Loucy (cell line): ENCODE measurements around the gene APOF.

Experiments used
- H2AFZ ChIP-seq: fragments of 200-600 bp; sonication (generic); 2 replicates; pipeline ENCODE4 v1.6.0; 2016; ENCODE audit warnings: antibody characterized with exemption, mild to moderate bottlenecking, low read length, moderate library complexity
- H3F3A ChIP-seq: fragments of 200-600 bp; 2 replicates; pipeline ENCODE4 v1.6.0; 2016; ENCODE audit warnings: antibody characterized with exemption, low read depth, mild to moderate bottlenecking
- H3K27me3 ChIP-seq: fragments of 200-600 bp; sonication (generic); 2 replicates; pipeline ENCODE4 v1.6.1; 2014; ENCODE audit warnings: low read length, mild to moderate bottlenecking; ENCODE audit not compliant: insufficient read depth, poor library complexity, severe bottlenecking
- H3K36me3 ChIP-seq: fragments of 200-600 bp; sonication (generic); 2 replicates; pipeline ENCODE4 v1.6.1; 2016; ENCODE audit warnings: low read length; ENCODE audit not compliant: insufficient read depth
- H3K4me1 ChIP-seq: fragments of 200-600 bp; sonication (generic); 2 replicates; pipeline ENCODE4 v1.5.1; 2014; ENCODE audit warnings: low read length, mild to moderate bottlenecking; ENCODE audit not compliant: insufficient read depth, poor library complexity, severe bottlenecking
- H3K4me2 ChIP-seq: fragments of 200-600 bp; sonication (generic); 2 replicates; pipeline ENCODE4 v1.6.0; 2014; ENCODE audit warnings: antibody characterized with exemption, low read length, low read depth, mild to moderate bottlenecking; ENCODE audit not compliant: poor library complexity, severe bottlenecking
- H3K4me3 ChIP-seq: fragments of 200-600 bp; sonication (generic); 2 replicates; pipeline ENCODE4 v1.5.1; 2014; ENCODE audit warnings: low read length, mild to moderate bottlenecking, mixed read lengths; ENCODE audit not compliant: poor library complexity, severe bottlenecking
- H3K79me2 ChIP-seq: fragments of 200-600 bp; sonication (generic); 2 replicates; pipeline ENCODE4 v1.6.1; 2014; ENCODE audit warnings: low read length; ENCODE audit not compliant: insufficient read depth
- H3K9ac ChIP-seq: fragments of 200-600 bp; sonication (generic); 2 replicates; pipeline ENCODE4 v1.6.0; 2014; ENCODE audit warnings: mild to moderate bottlenecking, low read depth, low read length, moderate library complexity; ENCODE audit not compliant: poor library complexity, severe bottlenecking
- H3K9me2 ChIP-seq: fragments of 200-600 bp; sonication (generic); replicated peaks from 2 replicates; pipeline ENCODE4 v1.6.1; 2016; ENCODE audit warnings: low read depth, low read length, mixed read lengths
- H3K9me3 ChIP-seq: fragments of 200-600 bp; sonication (generic); 2 replicates; pipeline ENCODE4 v1.6.1; 2014; ENCODE audit warnings: mild to moderate bottlenecking, antibody characterized with exemption, low read length, low read depth; ENCODE audit not compliant: insufficient read depth
- H4K20me1 ChIP-seq: fragments of 200-600 bp; sonication (generic); 2 replicates; pipeline ENCODE4 v1.6.0; 2014; ENCODE audit warnings: antibody characterized with exemption, low read length, mild to moderate bottlenecking; ENCODE audit not compliant: insufficient read depth, poor library complexity, severe bottlenecking
- EZH2phosphoT487 ChIP-seq: fragments of 200-600 bp; IDR thresholded peaks from 2 replicates; pipeline ENCODE4 v1.6.1; 2018; ENCODE audit warnings: antibody characterized with exemption, mild to moderate bottlenecking, moderate library complexity, borderline replicate concordance
- TF ChIP-seq, protein P1 (sequence below): fragments of 200-600 bp; sonication (generic); conservative IDR thresholded peaks from 2 replicates; pipeline ENCODE4 v1.5.1; 2014; ENCODE audit warnings: mild to moderate bottlenecking, antibody characterized with exemption, low read length

The APOF gene

DNA sequence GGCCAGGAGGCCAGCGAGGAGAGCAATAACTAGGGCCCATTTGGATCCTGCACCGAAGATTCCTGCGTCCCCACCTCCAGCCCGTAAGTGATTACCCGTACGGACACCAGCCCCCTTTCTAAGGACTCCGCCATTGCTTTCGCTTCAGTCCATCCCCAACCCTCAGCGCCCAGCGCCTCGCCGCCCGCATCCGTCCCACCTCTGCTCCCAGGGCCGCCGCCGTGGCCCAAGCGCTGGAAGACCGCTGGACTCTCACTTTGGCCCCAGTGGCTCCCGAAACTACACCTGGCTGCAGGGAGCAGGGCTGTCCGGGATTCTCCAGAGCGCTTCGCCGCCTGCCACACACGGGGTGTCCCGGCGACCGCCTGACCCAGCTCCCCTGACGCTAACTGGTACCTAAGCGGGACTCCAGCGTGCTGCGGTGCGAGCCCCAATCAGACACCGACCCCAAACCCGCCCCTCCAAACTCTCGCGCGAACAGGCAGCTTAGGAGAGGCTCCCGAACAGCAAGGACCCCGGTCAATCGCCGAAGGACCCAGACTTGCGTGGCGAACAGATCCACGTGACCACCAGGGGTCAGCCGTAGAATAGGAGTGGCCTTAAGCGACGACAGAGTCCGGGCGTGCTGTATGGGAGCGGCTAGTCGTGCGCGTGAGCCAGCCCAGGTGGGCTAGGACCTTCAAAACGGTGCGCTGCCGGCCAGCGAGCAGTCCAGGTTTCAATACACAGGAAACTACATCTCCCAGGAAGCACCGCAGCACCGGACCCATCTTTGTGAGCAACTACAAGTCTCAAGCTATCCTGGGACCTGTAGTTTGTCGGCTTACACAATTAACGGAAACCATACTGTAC is 46.8 kb downstream of the APOF start, which contains the start of gene CNPY2:
Gene CNPY2 (minus strand): TSS at position 367 of the 852 bp plus-strand sequence. CDS start 771 bp downstream, outside the sequence.
- peak within 1 kb of the TSS; percentile 97 for H3K9ac ChIP-seq
- H3K27me3 ChIP-seq, result no peaks in the 10 kb centered on the region
- peak within 1 kb of the TSS; percentile 100 for H3K4me3 ChIP-seq
- TF ChIP-seq, protein P1, sequence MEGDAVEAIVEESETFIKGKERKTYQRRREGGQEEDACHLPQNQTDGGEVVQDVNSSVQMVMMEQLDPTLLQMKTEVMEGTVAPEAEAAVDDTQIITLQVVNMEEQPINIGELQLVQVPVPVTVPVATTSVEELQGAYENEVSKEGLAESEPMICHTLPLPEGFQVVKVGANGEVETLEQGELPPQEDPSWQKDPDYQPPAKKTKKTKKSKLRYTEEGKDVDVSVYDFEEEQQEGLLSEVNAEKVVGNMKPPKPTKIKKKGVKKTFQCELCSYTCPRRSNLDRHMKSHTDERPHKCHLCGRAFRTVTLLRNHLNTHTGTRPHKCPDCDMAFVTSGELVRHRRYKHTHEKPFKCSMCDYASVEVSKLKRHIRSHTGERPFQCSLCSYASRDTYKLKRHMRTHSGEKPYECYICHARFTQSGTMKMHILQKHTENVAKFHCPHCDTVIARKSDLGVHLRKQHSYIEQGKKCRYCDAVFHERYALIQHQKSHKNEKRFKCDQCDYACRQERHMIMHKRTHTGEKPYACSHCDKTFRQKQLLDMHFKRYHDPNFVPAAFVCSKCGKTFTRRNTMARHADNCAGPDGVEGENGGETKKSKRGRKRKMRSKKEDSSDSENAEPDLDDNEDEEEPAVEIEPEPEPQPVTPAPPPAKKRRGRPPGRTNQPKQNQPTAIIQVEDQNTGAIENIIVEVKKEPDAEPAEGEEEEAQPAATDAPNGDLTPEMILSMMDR, result no peak
- no peak for TF ChIP-seq EZH2phosphoT487
- H2AFZ ChIP-seq, result peak within 1 kb of the TSS; percentile 98
- no peaks in the 10 kb centered on the region for H3K9me3 ChIP-seq
- H3K36me3 ChIP-seq, result no peaks in the 10 kb centered on the region
- no peaks in the 10 kb centered on the region for H3F3A ChIP-seq
- H3K79me2 ChIP-seq, result peaks cover 20% of the 10 kb centered on the region
- peaks cover 14% of the 10 kb centered on the region for H3K4me1 ChIP-seq
- H4K20me1 ChIP-seq, result no peaks in the 10 kb centered on the region
- H3K9me2 ChIP-seq, result no peaks in the 10 kb centered on the region
- H3K4me2 ChIP-seq, result peak within 1 kb of the TSS; percentile 93

DNA sequence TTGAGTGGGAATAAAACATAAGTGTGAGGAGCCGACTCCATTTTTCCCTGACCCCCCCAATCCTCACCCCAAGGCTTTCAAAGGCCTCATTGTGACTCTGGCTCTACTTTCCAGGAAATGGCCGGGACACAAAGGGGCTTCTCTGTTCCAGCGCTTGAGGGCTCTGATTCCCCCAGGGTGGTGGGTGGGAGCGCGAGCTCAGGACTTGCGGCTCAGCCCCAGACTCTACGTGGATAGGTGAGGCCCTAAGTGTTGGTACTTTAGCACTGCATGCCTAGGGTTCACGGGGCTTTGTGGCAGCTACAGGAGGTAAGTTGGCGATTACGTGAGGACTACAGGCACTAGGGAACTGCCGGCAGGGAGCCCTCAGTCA is 47.4 kb downstream of the APOF start:
- no peaks in the 10 kb centered on the region for H3K36me3 ChIP-seq
- H3K79me2 ChIP-seq, result peaks cover 20% of the 10 kb centered on the region
- H2AFZ ChIP-seq, result peak overlapping the region; percentile 98
- peak overlapping the region; percentile 97 for H3K9ac ChIP-seq
- no peaks in the 10 kb centered on the region for H3K9me2 ChIP-seq
- H3K27me3 ChIP-seq, result no peaks in the 10 kb centered on the region
- H3K4me3 ChIP-seq, result peak overlapping the region; percentile 100
- peaks cover 14% of the 10 kb centered on the region for H3K4me1 ChIP-seq
- TF ChIP-seq, protein P1, result no peak
- TF ChIP-seq EZH2phosphoT487, result no peak
- no peaks in the 10 kb centered on the region for H3K9me3 ChIP-seq
- no peaks in the 10 kb centered on the region for H3F3A ChIP-seq
- H4K20me1 ChIP-seq, result no peaks in the 10 kb centered on the region
- H3K4me2 ChIP-seq, result peak overlapping the region; percentile 93

DNA sequence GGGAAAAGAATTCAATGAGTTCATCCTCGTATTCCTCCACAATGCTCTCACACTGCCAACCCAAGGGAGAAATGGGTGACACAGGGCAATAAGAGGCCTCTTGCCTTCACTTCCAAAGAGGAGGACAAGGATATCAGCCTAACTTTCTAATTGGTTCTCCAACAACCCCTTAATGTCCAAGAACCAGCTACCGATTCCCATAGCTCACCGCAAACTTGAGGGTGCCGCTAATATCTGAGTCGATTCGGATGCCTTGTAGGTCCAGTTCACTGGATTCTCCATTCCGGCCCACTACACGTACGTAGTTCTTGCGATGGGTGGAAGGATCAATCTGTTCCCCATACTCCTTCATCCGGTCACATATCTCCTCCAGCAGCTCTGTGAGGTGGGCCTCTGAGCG is 51.7 kb downstream of the APOF start:
- peaks cover 20% of the 10 kb centered on the region for H3K79me2 ChIP-seq
- no peaks in the 10 kb centered on the region for H3K36me3 ChIP-seq
- H2AFZ ChIP-seq, result no peak overlapping the region
- H3K9me2 ChIP-seq, result no peaks in the 10 kb centered on the region
- peaks cover 14% of the 10 kb centered on the region for H3K4me1 ChIP-seq
- no peaks in the 10 kb centered on the region for H3F3A ChIP-seq
- H3K4me2 ChIP-seq, result no peak overlapping the region
- no peaks in the 10 kb centered on the region for H4K20me1 ChIP-seq
- no peaks in the 10 kb centered on the region for H3K27me3 ChIP-seq
- no peak overlapping the region for H3K4me3 ChIP-seq
- H3K9me3 ChIP-seq, result no peaks in the 10 kb centered on the region
- H3K9ac ChIP-seq, result no peak overlapping the region
- TF ChIP-seq EZH2phosphoT487, result no peak
- TF ChIP-seq, protein P1, result no peak
